ENCODE measurements around the gene GABRG3.

The GABRG3 gene

GRCh38 chr15:27585041-27585640, 614.2 kb downstream of the GABRG3 start:
- Histone ChIP-seq H3K27ac (ENCODE audit: low read depth, low read length) (no peak overlapping the region), H3K4me1 (ENCODE audit: control insufficient read depth, insufficient read depth, low read length, unreplicated experiment) (no peaks in the 10 kb centered on the region), H3K27me3 (ENCODE audit: insufficient read depth, low read length) (no peaks in the 10 kb centered on the region), H2AFZ (ENCODE audit: low read length, unreplicated experiment) (no peak overlapping the region), H3K4me3 (ENCODE audit: low read depth, low read length) (no peak overlapping the region), H3K36me3 (ENCODE audit: insufficient read depth, low read length) (no peaks in the 10 kb centered on the region), H3K79me2 (ENCODE audit: control insufficient read depth, insufficient read depth, low read length, unreplicated experiment) (no peaks in the 10 kb centered on the region)

GRCh38 chr15:27587810-27588209, 616.8 kb downstream of the GABRG3 start:
- no peaks in the 10 kb centered on the region for H3K79me2 ChIP-seq (ENCODE audit: control insufficient read depth, insufficient read depth, low read length, unreplicated experiment)
- H2AFZ ChIP-seq (ENCODE audit: low read length, unreplicated experiment): no peak overlapping the region
- no peak overlapping the region for H3K27ac ChIP-seq (ENCODE audit: low read depth, low read length)
- H3K27me3 ChIP-seq (ENCODE audit: insufficient read depth, low read length): no peaks in the 10 kb centered on the region
- H3K4me1 ChIP-seq (ENCODE audit: control insufficient read depth, insufficient read depth, low read length, unreplicated experiment): no peaks in the 10 kb centered on the region
- no peak overlapping the region for H3K4me3 ChIP-seq (ENCODE audit: low read depth, low read length)
- H3K36me3 ChIP-seq (ENCODE audit: insufficient read depth, low read length): no peaks in the 10 kb centered on the region

DNA sequence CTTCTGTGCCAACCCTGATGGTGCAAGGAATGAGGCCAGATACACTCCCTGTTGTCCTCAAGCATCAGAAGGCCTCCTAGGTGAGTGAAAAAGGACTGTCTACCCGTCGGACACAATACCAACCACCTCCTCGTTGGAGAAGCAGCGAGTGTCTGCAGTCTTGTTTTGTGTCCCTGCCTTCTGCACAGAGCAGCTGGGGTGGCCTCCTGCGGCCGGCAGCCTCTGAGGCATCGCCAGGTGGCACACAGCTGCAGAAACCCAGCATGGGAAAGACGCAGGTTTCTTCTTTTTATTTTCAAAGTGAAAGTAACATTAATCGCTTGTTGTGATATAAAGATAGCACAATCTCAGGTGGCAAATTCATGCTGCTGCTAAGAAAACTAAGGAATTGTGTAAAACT, 618.3 kb downstream of the GABRG3 start:
- no peaks in the 10 kb centered on the region for H3K4me1 ChIP-seq (ENCODE audit: control insufficient read depth, insufficient read depth, low read length, unreplicated experiment)
- H3K27me3 ChIP-seq (ENCODE audit: insufficient read depth, low read length): no peaks in the 10 kb centered on the region
- no peak overlapping the region for H3K27ac ChIP-seq (ENCODE audit: low read depth, low read length)
- H3K4me3 ChIP-seq (ENCODE audit: low read depth, low read length): no peak overlapping the region
- H3K79me2 ChIP-seq (ENCODE audit: control insufficient read depth, insufficient read depth, low read length, unreplicated experiment): no peaks in the 10 kb centered on the region
- no peak overlapping the region for H2AFZ ChIP-seq (ENCODE audit: low read length, unreplicated experiment)
- no peaks in the 10 kb centered on the region for H3K36me3 ChIP-seq (ENCODE audit: insufficient read depth, low read length)

DNA sequence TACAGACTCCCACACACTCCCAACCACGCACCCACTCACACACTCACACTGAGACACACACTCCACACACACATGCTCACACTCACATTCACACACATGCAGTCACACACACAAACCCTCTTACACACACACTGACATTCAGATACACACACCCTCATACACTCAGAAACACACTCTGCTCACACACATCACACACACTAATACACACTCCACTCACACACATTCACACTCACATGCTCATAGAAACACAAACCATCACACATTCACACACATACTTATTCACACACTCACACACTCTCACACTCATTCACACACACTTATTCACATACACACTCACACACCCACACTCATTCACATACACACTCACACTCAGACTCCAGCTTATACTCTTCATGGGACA, 618.8 kb downstream of the GABRG3 start:
- Histone ChIP-seq H3K4me3 (ENCODE audit: low read depth, low read length) (no peak overlapping the region), H3K36me3 (ENCODE audit: insufficient read depth, low read length) (no peaks in the 10 kb centered on the region), H3K27me3 (ENCODE audit: insufficient read depth, low read length) (no peaks in the 10 kb centered on the region), H2AFZ (ENCODE audit: low read length, unreplicated experiment) (no peak overlapping the region), H3K79me2 (ENCODE audit: control insufficient read depth, insufficient read depth, low read length, unreplicated experiment) (no peaks in the 10 kb centered on the region), H3K27ac (ENCODE audit: low read depth, low read length) (no peak overlapping the region), H3K4me1 (ENCODE audit: control insufficient read depth, insufficient read depth, low read length, unreplicated experiment) (no peaks in the 10 kb centered on the region)
